Epithelial cell of esophagus (primary cell): ENCODE measurements around the gene NOS2.

Experiments
- DNase-seq: peaks from one replicate; pipeline ENCODE4 v3.0.0; 2010; ENCODE audit warnings: low read depth
- H3K4me3 ChIP-seq: 2 replicates; pipeline ENCODE4 v1.5.1; 2011; ENCODE audit warnings: mild to moderate bottlenecking, low read length, control low read depth
- TF ChIP-seq, protein P1 (sequence below): IDR thresholded peaks from 2 replicates; pipeline ENCODE4 v1.5.1; 2011; ENCODE audit warnings: low read depth, mild to moderate bottlenecking, low read length, control low read depth, inconsistent platforms; ENCODE audit not compliant: insufficient read depth; ENCODE audit errors: missing control alignments

Gene NOS2

DNA sequence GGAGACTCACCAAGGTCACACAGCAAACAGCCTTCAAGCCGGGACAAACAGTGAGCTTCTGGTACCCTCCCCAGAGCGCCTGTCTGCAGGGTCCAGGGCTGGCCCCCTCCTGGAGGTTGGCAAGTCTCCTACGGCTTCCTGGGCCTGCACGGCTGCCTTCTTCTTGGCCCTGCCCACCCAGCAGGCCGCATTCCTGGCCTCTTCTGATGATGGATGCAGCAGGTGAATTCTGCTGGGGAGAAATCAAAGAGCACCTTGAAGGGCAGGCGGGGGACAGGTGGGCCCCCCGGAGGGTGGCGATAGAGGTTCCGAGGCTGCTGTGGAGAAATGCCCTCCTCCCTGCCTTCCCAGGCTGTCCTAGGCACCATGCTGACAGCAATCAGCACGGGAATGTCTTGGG is 3.8 kb upstream of the NOS2 start:
- no peak overlapping the region for H3K4me3 ChIP-seq
- DNase-seq: no peak
- TF ChIP-seq, protein P1, sequence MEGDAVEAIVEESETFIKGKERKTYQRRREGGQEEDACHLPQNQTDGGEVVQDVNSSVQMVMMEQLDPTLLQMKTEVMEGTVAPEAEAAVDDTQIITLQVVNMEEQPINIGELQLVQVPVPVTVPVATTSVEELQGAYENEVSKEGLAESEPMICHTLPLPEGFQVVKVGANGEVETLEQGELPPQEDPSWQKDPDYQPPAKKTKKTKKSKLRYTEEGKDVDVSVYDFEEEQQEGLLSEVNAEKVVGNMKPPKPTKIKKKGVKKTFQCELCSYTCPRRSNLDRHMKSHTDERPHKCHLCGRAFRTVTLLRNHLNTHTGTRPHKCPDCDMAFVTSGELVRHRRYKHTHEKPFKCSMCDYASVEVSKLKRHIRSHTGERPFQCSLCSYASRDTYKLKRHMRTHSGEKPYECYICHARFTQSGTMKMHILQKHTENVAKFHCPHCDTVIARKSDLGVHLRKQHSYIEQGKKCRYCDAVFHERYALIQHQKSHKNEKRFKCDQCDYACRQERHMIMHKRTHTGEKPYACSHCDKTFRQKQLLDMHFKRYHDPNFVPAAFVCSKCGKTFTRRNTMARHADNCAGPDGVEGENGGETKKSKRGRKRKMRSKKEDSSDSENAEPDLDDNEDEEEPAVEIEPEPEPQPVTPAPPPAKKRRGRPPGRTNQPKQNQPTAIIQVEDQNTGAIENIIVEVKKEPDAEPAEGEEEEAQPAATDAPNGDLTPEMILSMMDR: no peak

DNA sequence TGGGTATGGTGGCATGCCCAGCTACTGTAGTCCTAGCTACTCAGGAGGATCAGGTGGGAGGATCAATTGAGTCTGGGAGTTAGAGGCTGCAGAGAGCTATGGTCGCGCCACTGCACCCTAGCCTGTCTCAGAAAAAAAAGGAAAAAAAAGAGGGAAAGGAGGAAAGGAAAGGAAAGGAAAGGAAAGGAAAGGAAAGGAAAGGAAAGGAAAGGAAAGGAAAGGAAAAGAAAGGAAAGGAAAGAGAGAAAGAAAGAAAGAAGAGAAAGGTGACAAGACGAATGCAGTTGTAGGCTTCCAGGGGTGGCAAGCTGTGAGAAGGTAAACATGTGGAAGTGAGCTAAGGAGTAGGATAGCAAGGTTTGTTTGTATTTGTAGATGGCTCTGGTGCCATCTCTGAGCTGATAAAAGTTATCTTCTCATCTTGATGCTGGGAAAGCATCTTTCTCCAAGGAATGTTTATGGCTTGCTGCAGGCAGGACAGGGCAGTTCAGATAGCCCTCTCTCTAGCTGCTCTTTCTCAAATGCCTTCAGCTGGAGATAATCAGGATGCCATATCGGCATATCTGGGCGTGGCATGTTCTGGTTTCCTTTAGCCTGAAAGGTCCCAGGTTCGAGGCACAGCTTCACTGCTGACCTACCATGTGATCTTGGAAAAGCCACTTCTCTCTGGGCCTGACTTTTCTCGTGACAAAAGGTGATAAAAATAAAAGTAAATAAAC is 2.8 kb upstream of the NOS2 start:
- no peak overlapping the region for H3K4me3 ChIP-seq
- TF ChIP-seq, protein P1: no peak
- DNase-seq: no peak

DNA sequence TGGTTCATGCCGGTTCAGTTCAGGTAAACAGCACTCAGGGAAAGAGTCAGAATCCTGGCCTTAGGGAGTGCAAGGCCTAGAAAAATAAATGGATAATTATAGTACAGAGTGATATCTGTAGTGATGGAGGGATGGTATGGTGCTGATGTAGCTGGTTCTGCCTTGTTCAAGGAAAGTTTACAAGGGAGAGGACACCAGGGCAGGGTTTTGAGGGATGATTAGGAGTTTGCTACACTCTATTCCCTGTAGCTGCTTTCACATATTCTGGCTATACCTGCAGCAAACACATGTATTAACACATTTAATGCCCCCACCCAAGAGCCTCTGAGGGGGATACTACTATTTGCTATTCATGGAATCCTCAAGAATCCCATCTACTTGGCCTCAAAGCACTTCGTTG is 1.7 kb upstream of the NOS2 start:
- DNase-seq: no peak
- TF ChIP-seq, protein P1: no peak
- H3K4me3 ChIP-seq: no peak overlapping the region

DNA sequence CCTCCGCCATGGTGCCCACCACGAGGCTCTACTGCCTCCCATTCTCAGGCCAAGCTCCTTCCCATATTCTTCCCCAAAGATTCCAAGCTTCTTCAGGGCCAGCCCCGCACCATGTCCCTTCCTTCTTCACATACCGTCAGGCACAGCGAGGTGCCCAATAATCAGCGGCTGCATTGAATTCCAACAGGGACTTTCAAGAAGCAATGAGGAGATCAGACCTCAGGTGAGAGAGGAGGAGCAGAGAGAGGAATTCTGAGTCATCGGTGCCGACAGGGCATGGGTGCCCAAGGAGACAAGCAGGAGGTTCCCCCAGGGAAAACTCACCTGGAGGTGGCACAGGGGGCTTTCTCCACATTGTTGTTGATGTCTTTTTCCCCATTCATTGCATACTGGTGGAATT is 2.0 kb downstream of the NOS2 start:
- TF ChIP-seq, protein P1: no peak
- no peak for DNase-seq
- H3K4me3 ChIP-seq: no peak overlapping the region

DNA sequence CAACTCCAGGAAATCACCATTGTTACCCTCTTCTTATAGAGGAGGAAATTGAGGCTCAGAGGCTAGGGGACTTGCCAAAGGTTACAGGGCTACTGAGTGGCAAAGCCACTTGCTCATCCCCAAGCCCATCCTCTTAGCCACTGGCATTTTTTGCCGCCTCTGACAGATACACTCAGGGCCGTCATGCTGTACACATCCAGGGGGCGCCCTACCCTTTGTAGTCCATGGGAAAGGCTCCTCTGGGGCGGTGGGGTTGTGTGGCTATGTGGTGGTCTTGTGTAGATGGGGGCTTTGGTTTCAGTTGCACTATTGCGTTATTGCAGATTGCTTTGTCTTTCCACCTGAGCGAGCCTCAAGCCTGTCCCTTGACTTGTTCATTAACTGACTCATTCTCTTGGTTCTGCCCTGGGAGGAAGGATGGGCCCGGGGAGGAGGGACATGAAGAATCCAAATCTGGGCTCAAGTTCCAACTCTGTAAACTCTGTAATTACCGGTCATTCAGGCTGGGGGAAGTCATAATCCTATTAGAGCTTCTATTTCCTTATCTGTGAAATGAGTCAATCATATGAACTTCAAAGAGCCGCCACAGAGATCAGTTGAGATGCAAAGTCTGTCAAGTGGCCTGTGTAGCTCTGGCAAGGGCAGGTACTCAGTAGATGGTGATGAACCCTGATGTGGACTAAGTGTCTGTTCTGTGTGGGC is 2.8 kb downstream of the NOS2 start:
- DNase-seq: peak; percentile 23
- H3K4me3 ChIP-seq: no peak overlapping the region
- TF ChIP-seq, protein P1: no peak

DNA sequence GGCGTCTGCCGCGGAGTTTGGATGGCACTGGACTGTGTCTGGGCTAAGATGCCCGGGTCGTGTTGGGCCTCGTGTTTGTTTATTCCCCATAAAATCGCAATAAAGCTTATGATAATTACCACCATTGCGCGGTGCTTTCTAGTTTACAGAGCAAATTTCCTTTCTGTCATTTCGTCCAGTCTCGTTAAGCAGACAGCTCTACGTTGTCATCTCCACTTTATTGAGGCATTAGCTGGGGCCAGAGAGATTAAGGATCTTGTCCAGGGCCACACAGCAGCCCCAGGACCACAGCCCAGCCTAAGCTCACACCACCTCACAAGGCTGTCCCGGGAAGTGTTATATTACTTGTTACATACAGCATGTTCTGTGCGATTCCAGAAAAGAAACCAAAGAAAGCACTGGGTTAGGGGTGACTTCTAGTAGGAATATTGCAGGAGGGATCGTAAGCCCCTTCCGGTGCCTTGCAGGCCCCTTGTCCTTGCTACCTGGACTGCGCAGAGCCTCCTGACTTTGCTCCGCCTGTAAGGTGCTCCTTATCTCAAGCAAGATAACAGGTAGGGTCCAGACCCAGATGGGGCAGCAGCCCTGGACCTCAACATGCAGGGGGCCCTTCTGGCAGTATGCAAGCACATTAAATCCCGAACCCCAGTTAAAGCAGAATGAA is 6.3 kb downstream of the NOS2 start:
- TF ChIP-seq, protein P1: no peak
- DNase-seq: no peak
- no peak overlapping the region for H3K4me3 ChIP-seq
